Tibial nerve (tissue), 4 donors: ENCODE measurements around the gene BICD1.

Source experiments
- EP300 ChIP-seq, 2 donors: sonication (generic); formaldehyde crosslinking; IDR thresholded peaks; one replicate each; pipeline ENCODE4 v1.6.1; 2017; ENCODE audit warnings: antibody characterized with exemption in 2 of 2, mild to moderate bottlenecking in 1 of 2
- POLR2A ChIP-seq, 2 donors: fragments of 450-650 bp; IDR thresholded peaks; one replicate each; pipeline ENCODE4 v1.6.1; 2017; ENCODE audit warnings: antibody characterized with exemption in 2 of 2, mild to moderate bottlenecking in 2 of 2, moderate library complexity in 2 of 2
- TF ChIP-seq, protein P1 (sequence below), 5 experiments: fragments of 200-600 bp in 3 of 5; fragments of 450-650 bp in 2 of 5; sonication (generic) in 3 of 5; IDR thresholded peaks; one replicate each; pipeline ENCODE4 v1.5.1; 2016 to 2019; ENCODE audit warnings: antibody characterized with exemption in 5 of 5, mild to moderate bottlenecking in 3 of 5, moderate library complexity in 2 of 5

DNA sequence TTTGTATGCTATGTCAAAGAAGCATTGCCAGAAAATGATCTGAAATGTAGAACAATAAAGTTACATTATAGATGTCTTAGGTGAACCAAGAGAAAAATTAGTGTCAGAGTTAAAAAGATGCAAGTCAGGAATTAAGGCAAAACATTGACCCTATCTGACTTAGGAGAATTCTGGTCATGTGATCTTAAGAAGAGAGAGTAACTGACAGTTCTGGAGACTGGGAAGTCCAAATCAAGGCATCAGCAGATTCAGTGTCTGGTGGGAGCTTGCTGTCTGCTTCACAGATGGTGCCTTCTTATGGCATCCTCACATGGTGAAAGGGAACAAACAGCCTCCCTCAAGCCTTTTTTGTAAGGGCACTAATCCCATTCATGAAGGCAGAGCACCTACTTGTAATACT lies 42.8 kb downstream of the BICD1 start:
- TF ChIP-seq, protein P1, sequence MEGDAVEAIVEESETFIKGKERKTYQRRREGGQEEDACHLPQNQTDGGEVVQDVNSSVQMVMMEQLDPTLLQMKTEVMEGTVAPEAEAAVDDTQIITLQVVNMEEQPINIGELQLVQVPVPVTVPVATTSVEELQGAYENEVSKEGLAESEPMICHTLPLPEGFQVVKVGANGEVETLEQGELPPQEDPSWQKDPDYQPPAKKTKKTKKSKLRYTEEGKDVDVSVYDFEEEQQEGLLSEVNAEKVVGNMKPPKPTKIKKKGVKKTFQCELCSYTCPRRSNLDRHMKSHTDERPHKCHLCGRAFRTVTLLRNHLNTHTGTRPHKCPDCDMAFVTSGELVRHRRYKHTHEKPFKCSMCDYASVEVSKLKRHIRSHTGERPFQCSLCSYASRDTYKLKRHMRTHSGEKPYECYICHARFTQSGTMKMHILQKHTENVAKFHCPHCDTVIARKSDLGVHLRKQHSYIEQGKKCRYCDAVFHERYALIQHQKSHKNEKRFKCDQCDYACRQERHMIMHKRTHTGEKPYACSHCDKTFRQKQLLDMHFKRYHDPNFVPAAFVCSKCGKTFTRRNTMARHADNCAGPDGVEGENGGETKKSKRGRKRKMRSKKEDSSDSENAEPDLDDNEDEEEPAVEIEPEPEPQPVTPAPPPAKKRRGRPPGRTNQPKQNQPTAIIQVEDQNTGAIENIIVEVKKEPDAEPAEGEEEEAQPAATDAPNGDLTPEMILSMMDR (IDR thresholded peaks at IDR 0.05) = no peak
- TF ChIP-seq EP300 (IDR thresholded peaks at IDR 0.05) = no peak
- TF ChIP-seq POLR2A (IDR thresholded peaks at IDR 0.05) = no peak
